HFFc6 (cell line): ENCODE measurements around the gene EXO1. TPM values are rescaled to one million over a fixed set of nuclear protein-coding genes. Genes with fewer than 3 reads are reported as not detected.

ENCODE experiments used
- DNase-seq: peaks from one replicate; pipeline ENCODE4 v3.0.0-alpha.2; 2018
- H3K27ac Mint-ChIP-seq: 2 replicates; pipeline ENCODE4 v1.8.0; 2020; ENCODE audit warnings: mild to moderate bottlenecking, mixed read lengths
- H3K27me3 Mint-ChIP-seq: 2 replicates; pipeline ENCODE4 v1.8.0; 2021; ENCODE audit warnings: mild to moderate bottlenecking, moderate library complexity, mixed read lengths; ENCODE audit not compliant: insufficient read depth
- H3K36me3 Mint-ChIP-seq: 2 replicates; pipeline ENCODE4 v1.8.0; 2021; ENCODE audit warnings: low read depth, mixed read lengths
- H3K4me1 Mint-ChIP-seq: 2 replicates; pipeline ENCODE4 v1.8.0; 2020; ENCODE audit warnings: low read depth, mixed read lengths
- H3K4me3 Mint-ChIP-seq: 2 replicates; pipeline ENCODE4 v1.8.0; 2020; ENCODE audit warnings: mild to moderate bottlenecking, moderate library complexity, mixed read lengths
- H3K9me3 Mint-ChIP-seq: 2 replicates; pipeline ENCODE4 v1.8.0; 2020; ENCODE audit warnings: mild to moderate bottlenecking, mixed read lengths
- CTCF ChIP-seq: fragments of 200-600 bp; sonication (generic); IDR thresholded peaks from 2 replicates; pipeline ENCODE4 v1.5.0; 2021; ENCODE audit warnings: antibody characterized with exemption, mild to moderate bottlenecking
- total RNA-seq, 6 experiments: library from RNA; stranded (reverse); fragmentation: NEBNext Ultra II Directional; extraction: Animal tissue kit (Norgen Biotek cat#: 25700); gene quantifications; 2 replicates in 1 of 6; 3 replicates in 5 of 6; pipeline ENCODE4 v1.2.3, GENCODE V29; 2021

The EXO1 gene
- total RNA-seq, 6 experiments from 2014 or later: 6.5 to 15.7 (median 15.2) TPM

- Mint-ChIP-seq H3K27me3 (no peaks in the 10 kb centered on the region), H3K27ac (no peak overlapping the region), H3K9me3 (no peaks in the 10 kb centered on the region), H3K4me1 (no peaks in the 10 kb centered on the region), H3K4me3 (no peak overlapping the region), H3K36me3 (no peaks in the 10 kb centered on the region)
- no peak for TF ChIP-seq CTCF
- DNase-seq: no peak
Measured at GRCh38 chr1:241900381-241900780, 52.4 kb downstream of the EXO1 start.

- Mint-ChIP-seq H3K27ac (no peak overlapping the region), H3K4me1 (no peaks in the 10 kb centered on the region), H3K9me3 (no peaks in the 10 kb centered on the region), H3K4me3 (no peak overlapping the region), H3K27me3 (no peaks in the 10 kb centered on the region), H3K36me3 (no peaks in the 10 kb centered on the region)
- TF ChIP-seq CTCF: no peak
- DNase-seq: peak; percentile 1
Measured at GRCh38 chr1:241902391-241903065, 54.5 kb downstream of the EXO1 start.

- no peaks in the 10 kb centered on the region for H3K36me3 Mint-ChIP-seq
- H3K27ac Mint-ChIP-seq: no peak overlapping the region
- H3K27me3 Mint-ChIP-seq: 0 out of 2 replicates have a peak, but pooled peaks cover 2% of the 10 kb centered on the region
- H3K4me3 Mint-ChIP-seq: no peak overlapping the region
- peaks cover 11% of the 10 kb centered on the region for H3K4me1 Mint-ChIP-seq
- no peak for DNase-seq
- no peak for TF ChIP-seq CTCF
- no peaks in the 10 kb centered on the region for H3K9me3 Mint-ChIP-seq
Measured at GRCh38 chr1:241916196-241916595, 68.2 kb downstream of the EXO1 start.

- TF ChIP-seq CTCF: no peak
- DNase-seq: no peak
- Mint-ChIP-seq H3K4me1 (peaks cover 11% of the 10 kb centered on the region), H3K4me3 (no peak overlapping the region), H3K36me3 (no peaks in the 10 kb centered on the region), H3K27ac (no peak overlapping the region), H3K9me3 (no peaks in the 10 kb centered on the region), H3K27me3 (0 out of 2 replicates have a peak, but pooled peaks cover 2% of the 10 kb centered on the region)
Measured at GRCh38 chr1:241917487-241917886, 69.5 kb downstream of the EXO1 start.

GRCh38 chr1:241918879-241919278, 70.9 kb downstream of the EXO1 start:
- no peak for TF ChIP-seq CTCF
- peaks cover 11% of the 10 kb centered on the region for H3K4me1 Mint-ChIP-seq
- no peaks in the 10 kb centered on the region for H3K36me3 Mint-ChIP-seq
- DNase-seq: peak; percentile 41
- H3K4me3 Mint-ChIP-seq: peak overlapping the region; percentile 16; the same call in 1 of the 2 replicates
- H3K9me3 Mint-ChIP-seq: no peaks in the 10 kb centered on the region
- peak overlapping the region; percentile 76 for H3K27ac Mint-ChIP-seq
- H3K27me3 Mint-ChIP-seq: peaks cover 7% of the 10 kb centered on the region
